CD4-positive, alpha-beta T cell treated with Interferon alpha-2 for 1 hour (primary cell): ENCODE data around the gene MFAP2.
"Not testable (repeated sequence)": the region's sequence is repeated elsewhere in the genome, so short reads cannot be mapped to it uniquely, and the experiment has no call there.

ENCODE experiments used
- DNase-seq, 2 donors: peaks; one replicate each; pipeline ENCODE4 v3.0.0-alpha.2; 2020 to 2022

The MFAP2 gene

GRCh38 chr1:16958475-16958874, 21.9 kb downstream of the MFAP2 start:
- no peak for DNase-seq

- no peak for DNase-seq
Measured at GRCh38 chr1:16957731-16958130, 22.7 kb downstream of the MFAP2 start.

- DNase-seq = no peak
Measured at GRCh38 chr1:16956775-16957174, 23.6 kb downstream of the MFAP2 start.

GRCh38 chr1:16955186-16955585, 25.2 kb downstream of the MFAP2 start:
- no peak for DNase-seq

- no peak for DNase-seq
Measured at GRCh38 chr1:16954579-16954978, 25.8 kb downstream of the MFAP2 start.

GRCh38 chr1:16952376-16952775, 28.0 kb downstream of the MFAP2 start:
- DNase-seq = not testable (repeated sequence)

GRCh38 chr1:16949026-16949425, 31.4 kb downstream of the MFAP2 start:
- not testable (repeated sequence) for DNase-seq

GRCh38 chr1:16948282-16948891, 32.0 kb downstream of the MFAP2 start:
- not testable (repeated sequence) for DNase-seq

GRCh38 chr1:16946646-16947045, 33.8 kb downstream of the MFAP2 start:
- no peak for DNase-seq

GRCh38 chr1:16946185-16946584, 34.2 kb downstream of the MFAP2 start:
- not testable (repeated sequence) for DNase-seq

GRCh38 chr1:16945512-16945911, 34.9 kb downstream of the MFAP2 start:
- not testable (repeated sequence) for DNase-seq

- no peak for DNase-seq
Measured at GRCh38 chr1:16944038-16944437, 36.4 kb downstream of the MFAP2 start.

- not testable (repeated sequence) for DNase-seq
Measured at GRCh38 chr1:16939386-16940180, 40.8 kb downstream of the MFAP2 start.

GRCh38 chr1:16938351-16939321, 41.8 kb downstream of the MFAP2 start:
- no peak for DNase-seq

- DNase-seq = not testable (repeated sequence)
Measured at GRCh38 chr1:16936580-16936979, 43.8 kb downstream of the MFAP2 start.

- DNase-seq = not testable (repeated sequence)
Measured at GRCh38 chr1:16933945-16934344, 46.5 kb downstream of the MFAP2 start.

- DNase-seq = not testable (repeated sequence)
Measured at GRCh38 chr1:16931206-16931934, 49.0 kb downstream of the MFAP2 start.

GRCh38 chr1:16929146-16930041, 51.0 kb downstream of the MFAP2 start:
- not testable (repeated sequence) for DNase-seq

GRCh38 chr1:16927711-16928485, 52.5 kb downstream of the MFAP2 start:
- no peak for DNase-seq

GRCh38 chr1:16927256-16927655, 53.2 kb downstream of the MFAP2 start:
- DNase-seq = no peak
